K562 (cell line): Measurements from ENCODE around the gene BTRC. TPM values are rescaled to one million over a fixed set of nuclear protein-coding genes. Genes with fewer than 3 reads are reported as not detected.

Source experiments
- ATAC-seq: fragments of 200-7000 bp; cut with Tn5 transposase; 3 replicates; pipeline ENCODE4 v1.9.1; 2020; ENCODE audit warnings: moderate library complexity
- BruUV-seq: library from RNA; stranded (reverse); fragments of 400-500 nt; replicated peaks from 2 replicates; lab custom pipeline; 2021; lab: Mats Ljungman, UMichigan
- CTCF ChIA-PET: fragments of 300-600 bp; formaldehyde crosslinking; extraction: SDS; loops from one replicate; lab custom pipeline; 2021; ENCODE audit warnings: low intra/inter-chr PET ratio; lab: Yijun Ruan, JAX
- POLR2A ChIA-PET: fragments of 300-600, 350-650 bp; sonication (Branson Sonifier 250); formaldehyde crosslinking; extraction: SDS; loops from one replicate; lab custom pipeline; 2021; ENCODE audit warnings: antibody characterized with exemption, inconsistent platforms; lab: Yijun Ruan, JAX
- DNase-seq, 4 experiments: peaks; one replicate each; pipeline versions ENCODE4 v3.0.0 to v3.0.0-alpha.2; 2011 to 2018; ENCODE audit warnings: low spot score in 3 of 4, mixed read lengths in 3 of 4; ENCODE audit errors: extremely low read depth in 1 of 4
- FAIRE-seq: peaks from 2 replicates; lab custom pipeline; 2011; peaks lifted over from hg19 to GRCh38; lab: Jason Lieb, UNC
- H2AFZ ChIP-seq: 2 replicates; pipeline ENCODE4 v1.6.0; 2011; ENCODE audit warnings: low read depth, low read length, control low read depth, inconsistent platforms
- H3K27ac ChIP-seq: fragments of 200-600 bp; 3 replicates; pipeline ENCODE4 v1.8.0; 2011; ENCODE audit warnings: low read depth, mild to moderate bottlenecking, control low read depth, inconsistent platforms, low read length, moderate library complexity, mixed read lengths; ENCODE audit errors: extremely low read depth
- H3K27me3 ChIP-seq, 2 experiments: fragments of 300-600 bp in 1 of 2; 2 replicates in 1 of 2; 3 replicates in 1 of 2; pipeline versions ENCODE4 v1.6.0 to v1.8.0; 2011; ENCODE audit warnings: inconsistent platforms in 2 of 2, low read length in 2 of 2, mild to moderate bottlenecking in 1 of 2, mixed read lengths in 1 of 2, moderate library complexity in 1 of 2; ENCODE audit not compliant: control insufficient read depth in 2 of 2, insufficient read depth in 2 of 2
- H3K36me3 ChIP-seq: fragments of 300-600 bp; 3 replicates; pipeline ENCODE4 v1.8.0; 2011; ENCODE audit warnings: mild to moderate bottlenecking, low read length, inconsistent platforms; ENCODE audit not compliant: control insufficient read depth, insufficient read depth
- H3K4me1 ChIP-seq, 2 experiments: fragments of 200-600 bp in 1 of 2; replicated peaks in 1 of 2; 2 replicates in 1 of 2; 3 replicates in 1 of 2; pipeline versions ENCODE4 v1.5.1 to v1.8.0; 2011; ENCODE audit warnings: inconsistent platforms in 2 of 2, low read length in 2 of 2, mild to moderate bottlenecking in 1 of 2, mixed read lengths in 1 of 2, moderate library complexity in 1 of 2; ENCODE audit not compliant: control insufficient read depth in 2 of 2, insufficient read depth in 2 of 2
- H3K4me2 ChIP-seq: 2 replicates; pipeline ENCODE4 v1.6.1; 2011; ENCODE audit warnings: low read length, control low read depth, inconsistent platforms, mixed read lengths; ENCODE audit not compliant: insufficient read depth
- H3K4me3 ChIP-seq: fragments of 200-600 bp; sonication (generic), shearing (Covaris generic); 2 replicates; pipeline ENCODE4 v1.5.1; 2016; ENCODE audit warnings: control low read depth, inconsistent platforms
- H3K79me2 ChIP-seq: fragments of 200-600 bp; 3 replicates; pipeline ENCODE4 v1.8.0; 2011; ENCODE audit warnings: low read length, inconsistent platforms; ENCODE audit not compliant: control insufficient read depth, insufficient read depth
- H3K9ac ChIP-seq, 2 experiments: 2 replicates each; pipeline versions ENCODE4 v1.6.0 to v1.6.1; 2011; ENCODE audit warnings: low read depth in 2 of 2, low read length in 2 of 2, control low read depth in 1 of 2, inconsistent platforms in 1 of 2, mild to moderate bottlenecking in 1 of 2, mixed read lengths in 1 of 2; ENCODE audit not compliant: insufficient read depth in 1 of 2
- H3K9me1 ChIP-seq: one replicate; pipeline ENCODE4 v1.6.0; 2011; ENCODE audit warnings: inconsistent platforms, mild to moderate bottlenecking, low read length, moderate library complexity; ENCODE audit not compliant: control insufficient read depth, insufficient read depth
- H3K9me3 ChIP-seq: replicated peaks from 2 replicates; pipeline ENCODE4 v1.5.1; 2011; ENCODE audit warnings: low read depth, low read length, inconsistent platforms; ENCODE audit not compliant: control insufficient read depth, insufficient read depth
- H4K20me1 ChIP-seq: replicated peaks from 2 replicates; pipeline ENCODE4 v1.6.1; 2011; ENCODE audit warnings: low read length, inconsistent platforms, mixed read lengths; ENCODE audit not compliant: control insufficient read depth, insufficient read depth
- BCL6 ChIP-seq: fragments of 250-450 bp; sonication (Bioruptor Pico); IDR thresholded peaks from 2 replicates; pipeline ENCODE4 v1.4.0; 2020
- CCAR2 ChIP-seq: fragments of 200-400 bp; formaldehyde crosslinking; IDR thresholded peaks from 2 replicates; pipeline ENCODE4 v1.6.1; 2017; ENCODE audit warnings: mild to moderate bottlenecking, low read depth, low read length
- KAT2B ChIP-seq: IDR thresholded peaks from one replicate; pipeline ENCODE4 v1.6.1; 2012; ENCODE audit warnings: low read depth, mild to moderate bottlenecking, control low read depth, inconsistent platforms, low read length, moderate library complexity
- KLF10 ChIP-seq: fragments of 250-450 bp; sonication (Bioruptor Pico); IDR thresholded peaks from 2 replicates; pipeline ENCODE4 v1.6.1; 2021; ENCODE audit warnings: matching md5 sums
- KLF13 ChIP-seq: fragments of 450-650 bp; IDR thresholded peaks from 2 replicates; pipeline ENCODE4 v1.6.1; 2016; ENCODE audit warnings: missing genetic modification characterization, low read depth, mild to moderate bottlenecking, missing compliant biosample characterization, moderate library complexity, borderline replicate concordance
- PHB2 ChIP-seq: fragments of 450-650 bp; IDR thresholded peaks from 2 replicates; pipeline ENCODE4 v1.6.1; 2017; ENCODE audit warnings: low read depth
- RAD51 ChIP-seq: fragments of 450-650 bp; IDR thresholded peaks from 2 replicates; pipeline ENCODE4 v1.7.1; 2016; ENCODE audit warnings: low read depth, mild to moderate bottlenecking, borderline replicate concordance
- STAT5B ChIP-seq: fragments of 250-450 bp; sonication (Bioruptor Pico); IDR thresholded peaks from 2 replicates; pipeline ENCODE4 v1.8.0; 2021; ENCODE audit warnings: mild to moderate bottlenecking, inconsistent platforms
- TFAP4 ChIP-seq: sonication (generic); formaldehyde crosslinking; IDR thresholded peaks from 2 replicates; pipeline ENCODE4 v1.8.0; 2022; ENCODE audit warnings: missing genetic modification reagents, mild to moderate bottlenecking, moderate library complexity, borderline replicate concordance
- ZBTB1 ChIP-seq: sonication (generic); formaldehyde crosslinking; IDR thresholded peaks from 2 replicates; pipeline ENCODE4 v1.8.1; 2023; ENCODE audit warnings: missing genetic modification reagents, low read depth, mild to moderate bottlenecking, borderline replicate concordance
- ZBTB49 ChIP-seq: sonication (generic); formaldehyde crosslinking; IDR thresholded peaks from 2 replicates; pipeline ENCODE4 v1.8.0; 2022; ENCODE audit warnings: missing genetic modification reagents, mild to moderate bottlenecking, borderline replicate concordance
- ZNF589 ChIP-seq: fragments of 200-800 bp; sonication (Bioruptor generic); IDR thresholded peaks from 2 replicates; pipeline ENCODE4 v1.6.1; 2016; ENCODE audit warnings: low read depth, missing genetic modification characterization, missing compliant biosample characterization
- WGBS: fragments of 100-300 bp; shearing (Covaris generic); methylation state at CpG from one replicate; pipeline ENCODE4 v1.1.6; 2016; ENCODE audit warnings: low coverage, mixed read lengths; ENCODE audit not compliant: insufficient coverage; ENCODE audit errors: missing lambda C conversion rate; 5-methylcytosine and 5-hydroxymethylcytosine counted together
- in situ Hi-C: fragments of 300-500 bp; cut with MboI; formaldehyde crosslinking; loops from 4 replicates; pipeline ENCODE4 v1.15.0; 2018; ENCODE audit warnings: inconsistent platforms, mixed read lengths
- intact Hi-C: fragments of 100-400 bp; cut with micrococcal nuclease; formaldehyde crosslinking; loops from 2 replicates; pipeline ENCODE4 v1.14.2; 2022
- polyA plus RNA-seq, 8 experiments: library from polyadenylated mRNA; depleted of rRNA in 4 of 8; stranded (reverse) in 5 of 8; unstranded in 3 of 8; fragments of >200 nt; fragmentation: Nextera tagmentation in 2 of 8; fragmentation: Illumina TruSeq in 1 of 8; extraction: Ambion mirVana in 2 of 8; extraction: Trizol in 1 of 8; gene quantifications; 2 replicates each; pipeline versions ENCODE4 v1.2.1 to v1.2.3, GENCODE V29; 2011 to 2014; ENCODE audit warnings: inconsistent platforms in 1 of 8, missing spikeins in 1 of 8
- total RNA-seq, 7 experiments: library from RNA; depleted of rRNA in 6 of 7; stranded (reverse); fragments of >200 nt in 6 of 7; fragmentation: Illumina TruSeq in 2 of 7; extraction: Trizol in 2 of 7; gene quantifications; 2 replicates each; pipeline versions ENCODE4 v1.2.1 to v1.2.3, GENCODE V29; 2011 to 2021; ENCODE audit warnings: low replicate concordance in 1 of 7

Gene BTRC
- total and polyA plus RNA-seq, 9 of the 15 experiments (the other 6 are each of a cell fraction or from before 2014, with no cell fraction given), result 1.6 to 15.4 (median 7.0) TPM

- in situ Hi-C loops, result no loop called here
- no peaks in the 10 kb centered on the region for H3K36me3 ChIP-seq
- H3K4me3 ChIP-seq, result no peak overlapping the region
- no peaks in the 10 kb centered on the region for H3K27me3 ChIP-seq
- ChIA-PET POLR2A (no interaction called here), CTCF (no interaction called here)
- no peaks in the 10 kb centered on the region for H3K79me2 ChIP-seq
- DNase-seq (no peak), FAIRE-seq (no peak), ATAC-seq (no peak)
- H4K20me1 ChIP-seq, result no peaks in the 10 kb centered on the region
- no peaks in the 10 kb centered on the region for H3K4me1 ChIP-seq
- intact Hi-C loops, result no loop called here
- H3K9me3 ChIP-seq, result no peaks in the 10 kb centered on the region
- H3K9me1 ChIP-seq, result no peaks in the 10 kb centered on the region
- H3K27ac ChIP-seq, result no peak overlapping the region
- BruUV-seq, result no TSS peak
- no peak overlapping the region for H3K4me2 ChIP-seq
- WGBS, result 17% methylated on average over 2 of the region's 4 CpGs
- no peak overlapping the region for H3K9ac ChIP-seq
- TF ChIP-seq ZBTB1 (CRISPR knock-in tag) (no peak), RAD51 (no peak), CCAR2 (no peak), TFAP4 (no peak), KAT2B (no peak)
- no peak overlapping the region for H2AFZ ChIP-seq
Observed at GRCh38 chr10:101425535-101425934, 71.6 kb downstream of the BTRC start.

- WGBS, result 5% methylated on average over 3 of the region's 3 CpGs
- Histone ChIP-seq H4K20me1 (no peaks in the 10 kb centered on the region), H3K9me3 (no peaks in the 10 kb centered on the region), H3K9ac (no peak overlapping the region), H3K79me2 (no peaks in the 10 kb centered on the region), H3K27me3 (no peaks in the 10 kb centered on the region), H2AFZ (no peak overlapping the region), H3K36me3 (no peaks in the 10 kb centered on the region), H3K4me3 (no peak overlapping the region), H3K9me1 (no peaks in the 10 kb centered on the region), H3K4me2 (no peak overlapping the region), H3K27ac (no peak overlapping the region), H3K4me1 (no peaks in the 10 kb centered on the region)
- CTCF ChIA-PET, result no interaction called here
- no peak for DNase-seq
- ATAC-seq, result no peak
- POLR2A ChIA-PET, result interaction anchor here (0.5 to 2.1 kb wide), 2 partner anchors 11 to 138 kb away, joined by 3 to 5 read pairs; no protein-coding TSS in a partner anchor
- FAIRE-seq, result no peak
- in situ Hi-C loops, result no loop called here
- intact Hi-C loops, result no loop called here
- no TSS peak for BruUV-seq
- TF ChIP-seq KLF10 (CRISPR knock-in tag), result no peak
- TF ChIP-seq KLF13 (tag), result no peak
- no peak for TF ChIP-seq PHB2
- TF ChIP-seq STAT5B (CRISPR knock-in tag), result no peak
- TF ChIP-seq ZBTB49 (CRISPR knock-in tag), result no peak
- no peak for TF ChIP-seq ZNF589 (CRISPR knock-in tag)
- no peak for TF ChIP-seq BCL6 (CRISPR knock-in tag)
Observed at GRCh38 chr10:101428036-101428435, 74.1 kb downstream of the BTRC start.
